ENCODE results near the gene MDM4.
A peak's percentile ranks its signal among the peaks of the same experiment; 100 is the strongest.

MDM4 gene

DNA sequence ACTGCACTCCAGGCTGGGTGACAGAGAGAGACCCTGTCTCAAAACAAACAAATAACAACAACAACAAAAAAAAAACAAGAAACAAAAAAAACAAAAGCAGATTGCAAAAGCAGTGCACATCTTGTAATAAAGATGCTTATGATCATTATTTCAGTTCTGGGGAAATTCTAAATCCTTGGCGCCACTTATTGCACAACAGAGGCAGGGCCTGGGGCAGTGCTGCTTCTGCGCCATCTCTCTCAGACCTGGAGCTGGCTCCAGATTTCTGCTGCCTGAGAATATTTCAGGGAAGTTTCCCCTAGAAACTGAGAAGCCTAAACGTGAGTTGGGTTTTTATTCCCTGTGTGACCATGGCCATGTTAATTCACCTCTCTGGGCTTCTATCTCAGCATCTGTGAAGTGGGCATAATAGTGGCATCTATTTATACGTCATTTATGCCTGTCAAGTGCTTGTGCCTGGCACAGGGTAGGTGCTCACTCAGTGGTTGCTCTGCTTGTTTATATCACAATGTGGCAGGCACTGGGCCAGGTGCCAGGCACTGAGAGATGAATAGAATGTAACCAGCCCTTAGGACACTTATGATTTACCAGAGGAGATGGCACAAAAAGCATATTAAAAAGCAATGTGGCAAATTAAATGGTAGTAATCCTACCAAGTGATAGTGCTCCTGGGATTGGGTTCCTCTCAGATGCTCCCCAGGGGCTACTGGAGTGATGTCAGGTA is 67.9 kb downstream of the MDM4 start:
- peak; percentile 22 for DNase-seq

DNA sequence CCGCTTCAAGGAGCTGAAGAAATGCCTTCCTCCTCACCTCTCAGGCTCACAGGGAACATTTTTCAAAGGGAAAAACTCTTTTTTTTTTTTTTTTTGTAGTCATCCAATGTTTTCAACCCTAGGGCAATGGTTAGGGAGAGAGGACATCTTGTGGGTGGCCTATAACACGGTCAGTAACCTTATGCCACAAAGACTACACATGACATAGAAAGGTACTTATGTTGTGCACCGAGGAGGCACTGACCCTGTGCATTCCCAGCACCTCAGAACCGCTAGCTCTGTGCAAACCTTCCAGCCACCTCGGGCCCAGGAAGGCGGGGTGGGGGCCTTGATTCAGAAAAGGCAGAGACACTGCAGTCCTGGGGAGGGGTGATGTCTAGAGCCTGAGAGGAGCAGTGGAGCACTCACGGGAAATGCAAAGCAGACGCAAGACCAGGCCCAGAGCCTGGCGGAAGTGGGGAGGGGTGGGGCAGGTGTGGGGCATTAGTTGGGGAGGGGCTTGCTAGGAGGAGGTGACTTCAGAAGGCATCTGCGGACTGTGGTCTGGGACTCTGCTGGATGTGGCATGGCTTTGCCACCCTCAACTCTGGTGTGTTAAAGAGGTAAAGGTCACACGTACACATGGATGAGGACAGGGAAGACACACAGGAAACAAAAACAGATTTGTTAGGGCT is 68.6 kb downstream of the MDM4 start:
- no peak for DNase-seq

DNA sequence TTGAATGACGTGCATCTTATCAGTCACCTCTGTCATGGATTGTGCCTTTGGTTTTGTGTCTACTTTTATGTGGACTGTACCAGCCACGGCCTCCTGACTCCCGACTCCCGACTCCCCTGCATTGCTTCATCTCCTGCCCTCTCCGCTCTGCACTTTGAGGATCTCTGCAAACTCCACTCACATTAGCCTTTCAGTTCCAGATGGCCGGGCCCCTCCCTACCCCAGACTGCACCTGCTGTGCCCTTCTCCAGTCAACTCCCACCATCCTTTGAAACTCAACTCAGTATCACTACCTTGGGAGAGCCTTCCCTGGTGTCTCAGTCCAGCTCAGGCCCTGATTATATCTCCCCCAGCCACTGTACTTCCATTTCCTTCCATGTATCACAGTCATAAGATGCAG is 71.4 kb downstream of the MDM4 start:
- no peak for DNase-seq

DNA sequence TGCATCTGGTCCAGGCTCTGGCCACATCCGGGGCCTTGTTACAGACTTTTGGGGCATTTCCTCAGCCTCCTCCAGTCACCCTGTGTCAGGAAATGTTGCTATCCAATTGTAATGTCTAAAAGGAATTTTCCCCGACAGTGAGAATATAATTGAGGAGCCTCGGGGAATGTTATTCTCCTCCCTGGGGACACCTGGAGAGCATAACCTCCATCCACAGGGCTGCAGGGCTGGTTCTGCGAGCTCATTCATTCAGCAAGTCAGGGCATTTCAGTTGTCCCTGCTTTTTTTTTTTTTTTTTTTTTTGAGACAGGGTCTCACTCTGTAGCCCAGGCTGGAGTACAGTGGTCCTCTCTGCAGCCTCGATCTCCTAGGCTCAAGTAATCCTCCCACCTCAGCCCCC is 72.6 kb downstream of the MDM4 start:
- DNase-seq, result no peak

DNA sequence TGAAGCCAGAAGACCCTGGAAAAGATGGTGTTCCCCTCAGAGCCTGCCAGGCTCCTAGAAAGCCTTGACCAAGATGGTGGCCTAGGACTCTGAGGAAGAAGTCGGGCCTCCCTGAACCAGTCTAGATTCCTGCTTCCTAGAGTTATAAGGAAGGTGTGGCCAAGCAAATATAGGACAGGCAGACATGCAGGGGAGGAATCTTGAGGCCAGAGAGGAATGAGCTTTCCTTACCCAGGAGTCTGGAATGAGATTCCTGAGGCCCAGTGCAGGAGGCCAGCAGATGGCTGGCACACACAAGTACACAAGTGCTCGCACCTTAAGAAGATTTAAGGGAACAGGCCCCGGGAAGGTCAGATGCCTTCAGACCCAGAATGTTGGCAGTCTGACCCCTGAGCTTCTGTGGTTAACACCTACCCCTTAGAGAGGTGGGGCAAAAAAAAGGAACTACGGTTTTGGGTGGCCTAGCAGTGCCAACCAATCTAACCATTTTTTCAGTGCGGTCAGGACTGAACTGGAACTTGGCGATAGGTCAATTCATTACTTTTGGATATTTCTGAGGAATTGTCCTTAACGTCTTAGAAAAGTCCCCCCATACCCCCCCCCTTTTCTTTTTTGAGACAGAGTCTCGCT is 73.3 kb downstream of the MDM4 start:
- no peak for DNase-seq

DNA sequence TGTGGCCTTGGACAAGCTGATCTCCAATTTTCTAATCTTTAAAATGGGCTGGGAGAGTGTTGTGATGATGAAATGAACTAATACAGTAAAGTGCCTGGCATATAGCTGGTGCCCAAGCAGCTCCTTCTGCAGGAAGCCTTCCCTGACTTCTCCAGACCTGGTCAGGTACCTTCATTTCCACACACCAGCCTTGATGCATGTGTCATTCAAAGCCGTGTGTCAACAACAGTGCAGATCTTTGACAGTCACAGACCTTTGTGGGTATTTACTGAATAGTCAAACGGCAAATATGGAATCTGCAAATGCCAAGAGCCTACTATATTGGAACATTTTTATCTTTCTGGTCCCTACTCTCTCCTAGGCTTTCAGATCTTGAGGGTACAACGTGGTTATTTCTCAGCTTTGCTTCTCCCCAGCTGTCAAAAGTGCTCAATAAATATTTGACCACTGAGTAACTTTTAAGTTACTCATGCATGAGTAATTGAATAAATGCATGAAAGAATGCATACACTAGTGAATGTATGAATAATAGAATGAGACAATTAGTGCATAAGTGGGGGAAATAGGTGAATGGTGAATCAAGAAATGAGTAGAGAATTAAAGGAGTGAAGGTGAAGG is 75.4 kb downstream of the MDM4 start:
- DNase-seq, result no peak

DNA sequence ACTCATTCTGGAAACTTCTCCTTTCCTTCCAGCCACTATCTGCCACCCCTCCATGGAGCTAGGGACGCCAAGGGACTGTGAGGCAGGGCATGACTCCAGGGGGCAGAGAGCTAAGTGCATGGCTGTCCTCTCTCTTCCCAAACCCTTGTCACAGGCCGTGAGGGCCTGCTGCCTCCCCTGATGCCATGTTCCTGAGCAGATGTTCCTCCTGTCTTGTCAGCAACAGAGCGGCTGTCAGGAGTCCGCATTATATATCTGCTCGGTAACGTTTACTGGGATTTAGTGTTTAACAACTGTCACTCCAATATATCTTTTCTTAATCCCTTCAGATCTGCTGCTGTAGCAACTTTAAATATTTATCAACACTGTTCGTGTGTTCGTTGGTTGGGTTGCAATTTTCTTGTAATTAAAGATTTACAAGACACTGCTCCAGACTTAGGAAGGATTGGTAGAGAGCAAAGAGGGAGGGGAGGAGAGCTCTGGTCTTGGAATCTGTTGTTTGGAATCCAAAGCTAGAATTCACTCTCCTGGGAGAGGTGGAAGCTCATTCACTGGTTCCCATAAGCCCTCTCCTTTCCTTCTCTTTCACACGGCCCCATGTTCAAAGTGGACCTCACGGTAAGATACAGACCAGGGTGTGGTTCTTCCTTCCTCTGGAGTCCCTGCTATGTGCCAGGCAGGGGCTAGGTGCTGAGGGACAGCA is 76.2 kb downstream of the MDM4 start:
- DNase-seq, result no peak

DNA sequence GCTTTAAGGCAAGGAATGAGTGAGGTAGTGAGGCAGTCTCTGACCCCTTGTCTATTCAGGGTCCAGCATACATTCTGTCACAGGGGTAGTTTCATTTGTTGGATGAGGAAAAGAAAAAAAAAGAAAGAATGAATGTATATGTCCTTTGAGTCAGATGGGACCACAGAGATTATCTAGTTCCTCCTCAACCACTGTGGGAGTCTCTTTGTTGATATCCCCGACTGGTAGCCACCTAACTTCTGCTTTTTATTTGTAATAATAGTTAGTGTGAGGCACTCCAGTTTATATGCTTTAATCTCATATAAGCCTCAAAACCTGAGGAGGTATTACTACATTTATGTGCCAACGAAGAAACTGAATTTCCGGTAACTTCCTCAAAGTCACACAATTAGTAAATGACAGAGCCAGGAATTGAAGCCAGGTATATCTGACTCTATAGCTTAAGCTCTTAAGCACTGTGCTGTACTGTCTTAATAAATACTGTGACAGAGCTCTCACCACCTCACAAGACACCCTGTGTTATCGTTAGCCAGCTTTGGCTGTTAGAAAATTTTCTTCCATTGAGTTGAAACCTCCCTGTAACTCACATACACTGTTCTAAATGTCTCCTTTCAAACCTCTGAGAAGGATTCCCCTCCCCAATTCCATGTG is 82.2 kb downstream of the MDM4 start:
- DNase-seq, result no peak

DNA sequence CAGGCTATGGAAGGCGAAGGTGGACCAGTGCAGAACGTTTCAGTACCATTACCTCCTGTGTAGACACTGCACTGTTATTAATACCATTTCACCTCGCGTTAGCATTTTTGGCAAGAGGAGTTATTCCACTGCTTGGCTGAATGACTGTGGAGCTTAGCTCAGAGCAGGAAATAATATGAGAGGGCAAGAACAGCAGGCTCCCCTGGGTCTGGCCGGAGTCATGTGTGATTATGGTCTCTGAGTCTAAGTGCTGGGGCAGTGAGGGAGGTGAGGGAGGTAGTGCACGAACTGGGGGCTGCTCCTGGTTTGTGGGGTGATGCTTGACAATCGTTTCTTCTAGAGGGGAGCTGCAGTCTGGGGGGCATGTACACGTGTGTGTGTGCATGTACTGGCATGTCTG is 82.9 kb downstream of the MDM4 start:
- no peak for DNase-seq

DNA sequence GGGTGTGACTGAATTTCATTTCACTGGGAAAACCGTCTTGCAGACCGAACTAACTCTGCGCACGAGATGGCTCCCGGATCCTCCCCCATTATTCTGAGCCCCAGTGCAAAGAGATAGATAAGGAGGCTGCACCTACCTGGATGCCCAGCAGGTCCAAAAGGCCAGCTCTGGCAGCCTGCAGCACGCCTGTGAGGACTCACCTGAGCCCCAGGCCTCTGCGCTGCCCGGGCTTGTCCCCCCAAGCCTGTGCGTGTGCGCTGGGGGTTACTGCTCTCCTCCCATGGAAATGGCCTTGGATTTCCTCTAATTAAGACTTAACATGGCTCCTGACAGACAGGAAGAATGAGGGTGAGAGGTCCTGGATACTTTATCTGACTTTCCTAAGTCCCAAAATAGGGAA is 83.4 kb downstream of the MDM4 start:
- no peak for DNase-seq

DNA sequence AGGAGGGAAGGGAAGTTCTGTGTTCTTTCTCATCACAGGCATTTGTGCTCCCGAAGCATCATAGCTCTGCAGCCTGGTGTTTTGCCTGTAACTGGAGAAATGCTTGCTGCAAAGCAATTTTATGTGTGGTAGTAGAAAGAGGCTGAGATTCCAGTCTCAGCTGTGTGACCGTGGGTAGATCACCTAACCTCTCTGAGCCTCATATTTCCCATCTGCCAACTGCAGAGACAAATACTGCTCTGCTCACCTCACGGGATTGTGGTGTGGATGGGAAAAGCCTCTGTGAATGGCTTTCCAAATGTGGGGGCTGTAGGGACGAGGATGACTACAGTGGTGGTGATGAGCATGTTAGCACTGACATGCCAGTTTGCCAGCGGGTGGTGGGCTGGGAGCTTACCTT is 84.0 kb downstream of the MDM4 start:
- DNase-seq, result no peak

DNA sequence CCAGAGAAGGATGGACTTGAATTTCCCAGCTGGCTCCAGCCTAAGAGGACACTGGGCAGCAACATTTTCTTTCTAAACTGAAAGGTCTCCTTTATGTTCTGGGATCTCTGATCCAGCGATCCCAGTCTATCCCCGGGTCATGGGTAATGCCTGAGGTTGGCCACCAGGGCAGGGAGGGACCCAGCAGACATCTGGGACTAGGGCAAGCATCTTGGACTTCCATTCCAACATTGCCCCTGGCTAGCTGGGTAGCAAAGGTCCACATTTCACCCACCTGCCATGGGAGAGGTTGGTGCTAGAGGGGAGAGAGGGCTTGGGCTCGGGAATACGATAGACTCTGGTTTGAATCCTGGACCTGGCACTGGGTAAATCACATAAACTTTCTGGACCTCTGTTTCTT is 84.8 kb downstream of the MDM4 start:
- DNase-seq, result no peak

DNA sequence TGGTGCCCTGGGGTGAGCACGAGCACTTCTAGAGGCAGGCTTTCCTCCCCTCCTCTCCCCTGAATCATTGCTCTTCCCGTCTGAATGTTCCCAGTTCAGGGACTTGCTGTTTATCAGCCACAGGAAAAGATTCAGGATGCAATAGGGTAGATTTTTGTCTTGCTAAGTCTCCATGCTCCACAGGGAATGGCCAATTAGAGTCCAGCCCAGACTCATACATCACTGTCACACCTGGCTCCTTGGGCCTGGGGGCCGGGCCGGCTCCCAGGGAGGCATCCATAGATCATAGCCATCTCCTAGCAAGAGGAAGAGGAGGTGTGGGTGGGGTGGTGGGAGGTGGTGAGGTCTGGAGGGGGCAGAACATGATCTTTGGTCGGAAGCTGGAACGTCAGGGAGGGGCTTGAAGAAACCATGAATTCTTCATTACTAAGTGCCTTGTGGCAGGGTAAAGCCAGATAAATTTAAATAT is 85.9 kb downstream of the MDM4 start:
- DNase-seq, result no peak

DNA sequence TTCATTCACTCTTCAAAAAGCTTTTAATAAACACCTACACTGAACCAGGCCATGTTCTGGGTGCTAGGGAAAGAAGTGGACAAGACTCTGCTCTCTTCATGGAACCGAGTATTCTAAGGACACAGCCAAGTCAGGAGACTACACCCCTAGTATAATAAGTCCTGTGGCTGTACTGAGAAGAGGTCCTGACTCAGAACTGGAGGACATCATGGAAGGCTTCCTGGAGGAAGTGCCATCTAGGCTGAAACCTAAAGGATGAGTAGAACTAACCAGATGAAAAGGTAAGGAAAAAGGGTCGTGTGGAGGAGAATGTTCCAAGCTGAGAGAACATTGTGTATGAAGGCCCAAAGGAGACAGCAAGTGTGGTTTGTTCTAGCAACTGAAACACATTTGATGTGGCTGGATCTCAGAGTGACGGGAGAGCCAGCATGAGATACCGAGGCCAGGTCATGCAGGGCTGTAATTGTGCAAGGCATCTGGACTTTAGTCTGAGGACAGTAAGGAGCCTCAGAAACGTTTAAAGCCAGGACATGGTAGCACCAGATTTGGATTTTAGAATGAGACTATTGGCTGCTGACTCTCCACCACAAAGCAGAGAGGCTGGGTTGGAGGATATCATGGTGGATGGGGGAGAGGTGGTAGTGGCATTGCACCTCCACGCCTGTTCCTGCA is 86.8 kb downstream of the MDM4 start:
- no peak for DNase-seq

DNA sequence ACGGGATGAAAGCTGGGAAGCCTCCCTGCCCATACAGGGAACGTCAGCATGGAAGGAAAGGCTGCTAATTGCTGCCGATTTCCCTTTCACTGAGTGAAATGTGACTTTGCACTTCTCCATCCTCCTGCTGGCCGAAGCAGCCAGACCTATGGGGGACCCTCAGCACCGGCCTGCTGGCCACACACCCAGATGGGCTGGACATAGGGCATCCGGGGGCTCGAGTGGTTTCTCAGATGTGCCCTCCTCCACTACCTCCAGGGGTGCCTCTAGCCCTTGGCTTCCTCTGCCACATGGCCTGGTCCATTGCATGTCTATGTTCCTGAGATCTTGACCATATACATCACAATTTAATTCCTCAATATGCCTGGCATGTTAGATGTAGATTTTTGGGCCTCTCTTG is 89.6 kb downstream of the MDM4 start:
- no peak for DNase-seq

Data from NCI-H446 treated with DMSO at 0.1 percent for 48 hours (cell line).